Measurements from ENCODE around the gene ANAPC5.

The ANAPC5 gene

GRCh38 chr12:121345151-121345815 lies 6.9 kb downstream of the ANAPC5 start:
- no peaks in the 10 kb centered on the region for H3K9me3 ChIP-seq (ENCODE audit: control insufficient read depth, insufficient read depth, low read length)
- H3K9ac ChIP-seq (ENCODE audit: low read depth, low read length): no peak overlapping the region
- H3K4me1 ChIP-seq (ENCODE audit: insufficient read depth, low read length): no peaks in the 10 kb centered on the region
- H3K36me3 ChIP-seq (ENCODE audit: insufficient read depth, low read length): peaks cover 15% of the 10 kb centered on the region

DNA sequence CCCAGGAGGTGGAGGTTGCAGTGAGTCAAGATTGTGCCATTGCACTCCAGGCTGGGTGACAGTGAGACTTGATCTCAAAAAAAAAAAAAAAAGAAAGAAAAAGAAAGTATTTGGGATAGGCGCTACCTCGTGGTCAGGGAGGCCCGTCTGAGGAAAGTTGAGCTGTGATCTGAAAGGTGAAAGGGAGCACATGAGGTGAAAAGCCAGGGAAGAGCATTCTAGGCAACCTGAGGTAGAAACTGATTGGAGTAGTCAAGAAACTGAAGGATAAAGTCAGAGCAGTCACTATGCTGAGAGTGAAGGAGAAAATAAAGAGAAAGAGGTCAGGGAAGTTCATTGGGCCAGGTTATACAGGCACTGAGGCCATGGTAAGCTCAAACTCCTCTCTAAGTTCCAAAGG lies 7.7 kb downstream of the ANAPC5 start:
- Histone ChIP-seq H3K36me3 (ENCODE audit: insufficient read depth, low read length) (peaks cover 15% of the 10 kb centered on the region), H3K9ac (ENCODE audit: low read depth, low read length) (no peak overlapping the region), H3K4me1 (ENCODE audit: insufficient read depth, low read length) (no peaks in the 10 kb centered on the region), H3K9me3 (ENCODE audit: control insufficient read depth, insufficient read depth, low read length) (no peaks in the 10 kb centered on the region)

DNA sequence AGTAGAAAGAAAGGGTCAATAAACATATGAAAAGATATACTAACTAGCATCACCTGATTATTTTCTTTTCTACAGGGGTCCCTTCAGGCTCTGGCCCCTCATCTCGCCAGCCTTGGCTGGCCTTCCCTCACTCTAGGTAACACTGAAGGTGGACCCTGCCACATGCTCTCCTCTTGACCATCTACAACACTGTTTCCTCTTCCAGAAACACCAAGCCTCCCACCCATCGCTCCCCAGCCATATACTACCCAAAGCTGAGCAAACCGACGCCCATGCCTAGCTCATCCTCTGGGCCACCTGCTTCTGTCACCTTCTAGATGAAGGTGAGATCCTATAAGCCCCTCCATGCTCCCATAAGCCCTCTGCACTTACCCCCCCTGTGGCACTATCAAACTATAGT lies 14.8 kb downstream of the ANAPC5 start:
- peaks cover 26% of the 10 kb centered on the region for H3K36me3 ChIP-seq (ENCODE audit: insufficient read depth, low read length)
- no peak overlapping the region for H3K9ac ChIP-seq (ENCODE audit: low read depth, low read length)

DNA sequence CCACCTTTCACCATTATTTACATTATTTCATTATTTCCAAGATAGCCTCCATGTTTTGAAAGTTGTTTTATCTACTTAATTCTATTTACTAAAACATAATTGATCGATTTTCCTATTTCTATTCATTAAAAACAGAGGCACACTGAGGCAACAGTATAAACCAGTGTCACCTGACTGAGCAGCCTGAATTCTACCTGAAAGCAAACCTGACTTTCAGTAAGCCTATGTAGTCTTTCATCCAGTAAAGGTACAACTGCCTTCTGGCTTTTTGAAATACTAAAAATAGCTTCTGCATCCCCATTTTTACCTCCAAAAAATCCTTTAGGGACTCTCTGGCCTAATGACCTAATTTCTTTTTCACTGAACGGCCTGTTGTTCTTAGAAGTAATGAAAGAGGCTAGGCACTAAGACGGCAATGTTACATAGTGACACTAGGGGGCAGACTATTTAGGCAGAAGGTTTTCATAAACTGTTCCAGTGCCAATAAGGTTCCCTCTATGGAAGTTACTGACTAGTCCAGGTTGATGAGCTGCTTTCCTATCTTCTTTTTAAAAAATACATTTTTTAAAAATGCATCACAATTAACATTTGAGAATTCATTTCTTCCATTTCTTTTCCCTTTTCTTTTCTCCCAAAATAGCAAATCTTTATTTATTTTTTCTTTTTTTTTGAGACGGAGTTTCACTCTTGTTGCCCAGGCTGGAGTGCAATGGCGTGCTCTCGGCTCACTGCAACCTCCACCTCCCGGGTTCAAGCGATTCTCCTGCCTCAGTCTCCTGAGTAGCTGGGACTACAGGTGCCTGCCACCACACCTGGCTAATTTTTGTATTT lies 17.5 kb downstream of the ANAPC5 start:
- Histone ChIP-seq H3K9ac (ENCODE audit: low read depth, low read length) (no peak overlapping the region), H3K9me3 (ENCODE audit: control insufficient read depth, insufficient read depth, low read length) (no peaks in the 10 kb centered on the region), H3K36me3 (ENCODE audit: insufficient read depth, low read length) (peaks cover 31% of the 10 kb centered on the region), H3K4me1 (ENCODE audit: insufficient read depth, low read length) (no peaks in the 10 kb centered on the region)

More for the DNA sequence above, 14.8 kb downstream of the ANAPC5 start:
- H3K9me3 ChIP-seq (ENCODE audit: control insufficient read depth, insufficient read depth, low read length): no peaks in the 10 kb centered on the region
- H3K4me1 ChIP-seq (ENCODE audit: insufficient read depth, low read length): no peaks in the 10 kb centered on the region

- no peak overlapping the region for H3K9ac ChIP-seq (ENCODE audit: low read depth, low read length)
- H3K9me3 ChIP-seq (ENCODE audit: control insufficient read depth, insufficient read depth, low read length): no peaks in the 10 kb centered on the region
- peaks cover 29% of the 10 kb centered on the region for H3K36me3 ChIP-seq (ENCODE audit: insufficient read depth, low read length)
- no peaks in the 10 kb centered on the region for H3K4me1 ChIP-seq (ENCODE audit: insufficient read depth, low read length)
These were observed 18.5 kb downstream of the ANAPC5 start for GRCh38 chr12:121333747-121334146.

- Histone ChIP-seq H3K9ac (ENCODE audit: low read depth, low read length) (no peak overlapping the region), H3K4me1 (ENCODE audit: insufficient read depth, low read length) (no peaks in the 10 kb centered on the region), H3K36me3 (ENCODE audit: insufficient read depth, low read length) (peaks cover 47% of the 10 kb centered on the region), H3K9me3 (ENCODE audit: control insufficient read depth, insufficient read depth, low read length) (no peaks in the 10 kb centered on the region)
These were observed 21.0 kb downstream of the ANAPC5 start for GRCh38 chr12:121331248-121331647.

- Histone ChIP-seq H3K9ac (ENCODE audit: low read depth, low read length) (no peak overlapping the region), H3K36me3 (ENCODE audit: insufficient read depth, low read length) (peaks cover 49% of the 10 kb centered on the region), H3K9me3 (ENCODE audit: control insufficient read depth, insufficient read depth, low read length) (no peaks in the 10 kb centered on the region), H3K4me1 (ENCODE audit: insufficient read depth, low read length) (no peaks in the 10 kb centered on the region)
These were observed 21.5 kb downstream of the ANAPC5 start for GRCh38 chr12:121330692-121331091.

- no peaks in the 10 kb centered on the region for H3K9me3 ChIP-seq (ENCODE audit: control insufficient read depth, insufficient read depth, low read length)
- H3K4me1 ChIP-seq (ENCODE audit: insufficient read depth, low read length): no peaks in the 10 kb centered on the region
- H3K36me3 ChIP-seq (ENCODE audit: insufficient read depth, low read length): peaks cover 49% of the 10 kb centered on the region
- H3K9ac ChIP-seq (ENCODE audit: low read depth, low read length): no peak overlapping the region
These were observed 22.0 kb downstream of the ANAPC5 start for GRCh38 chr12:121330195-121330594.

GRCh38 chr12:121328620-121329019 lies 23.6 kb downstream of the ANAPC5 start:
- Histone ChIP-seq H3K36me3 (ENCODE audit: insufficient read depth, low read length) (peaks cover 37% of the 10 kb centered on the region), H3K9me3 (ENCODE audit: control insufficient read depth, insufficient read depth, low read length) (no peaks in the 10 kb centered on the region), H3K4me1 (ENCODE audit: insufficient read depth, low read length) (no peaks in the 10 kb centered on the region), H3K9ac (ENCODE audit: low read depth, low read length) (no peak overlapping the region)

DNA sequence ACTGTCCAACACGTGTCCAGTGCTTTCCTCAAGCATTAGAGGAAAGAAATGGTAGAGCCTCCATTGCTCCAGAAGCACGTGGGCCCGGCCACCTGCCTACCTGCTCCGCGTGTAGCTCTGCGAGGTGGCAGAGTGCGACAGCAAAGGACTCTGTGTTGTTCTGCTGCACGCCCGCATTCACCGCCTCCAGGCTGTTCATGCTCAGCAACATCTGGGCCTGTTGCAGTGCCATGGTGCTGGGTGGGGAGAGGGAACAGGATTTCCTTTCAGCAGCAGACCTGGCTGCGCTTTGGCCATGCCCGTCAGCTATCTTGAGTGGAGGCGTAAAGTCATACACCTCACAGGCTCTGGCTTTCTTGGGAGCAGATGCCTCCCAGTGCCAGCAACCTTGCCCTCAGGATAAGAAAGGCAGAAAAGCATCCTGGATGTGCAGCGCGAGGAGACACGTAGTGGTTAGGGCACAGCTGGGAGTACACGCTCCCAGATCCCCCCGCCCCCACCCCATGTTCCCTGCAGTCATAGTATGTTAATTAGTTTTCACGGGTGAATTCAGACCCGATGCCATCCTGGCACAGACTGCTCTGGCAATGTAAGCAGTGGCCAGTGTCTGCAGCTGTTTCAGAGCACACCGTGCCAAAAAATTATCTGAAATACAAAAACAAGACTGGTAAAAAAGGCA lies 25.1 kb downstream of the ANAPC5 start:
- Histone ChIP-seq H3K9ac (ENCODE audit: low read depth, low read length) (no peak overlapping the region), H3K36me3 (ENCODE audit: insufficient read depth, low read length) (peaks cover 32% of the 10 kb centered on the region), H3K4me1 (ENCODE audit: insufficient read depth, low read length) (no peaks in the 10 kb centered on the region), H3K9me3 (ENCODE audit: control insufficient read depth, insufficient read depth, low read length) (no peaks in the 10 kb centered on the region)

GRCh38 chr12:121325922-121326396 lies 26.3 kb downstream of the ANAPC5 start:
- no peak overlapping the region for H3K9ac ChIP-seq (ENCODE audit: low read depth, low read length)
- no peaks in the 10 kb centered on the region for H3K9me3 ChIP-seq (ENCODE audit: control insufficient read depth, insufficient read depth, low read length)
- no peaks in the 10 kb centered on the region for H3K4me1 ChIP-seq (ENCODE audit: insufficient read depth, low read length)
- peaks cover 28% of the 10 kb centered on the region for H3K36me3 ChIP-seq (ENCODE audit: insufficient read depth, low read length)

GRCh38 chr12:121323908-121324307 lies 28.3 kb downstream of the ANAPC5 start:
- no peaks in the 10 kb centered on the region for H3K9me3 ChIP-seq (ENCODE audit: control insufficient read depth, insufficient read depth, low read length)
- peaks cover 21% of the 10 kb centered on the region; the same call in 1 of the 2 replicates for H3K36me3 ChIP-seq (ENCODE audit: insufficient read depth, low read length)
- H3K4me1 ChIP-seq (ENCODE audit: insufficient read depth, low read length): no peaks in the 10 kb centered on the region
- H3K9ac ChIP-seq (ENCODE audit: low read depth, low read length): no peak overlapping the region

DNA sequence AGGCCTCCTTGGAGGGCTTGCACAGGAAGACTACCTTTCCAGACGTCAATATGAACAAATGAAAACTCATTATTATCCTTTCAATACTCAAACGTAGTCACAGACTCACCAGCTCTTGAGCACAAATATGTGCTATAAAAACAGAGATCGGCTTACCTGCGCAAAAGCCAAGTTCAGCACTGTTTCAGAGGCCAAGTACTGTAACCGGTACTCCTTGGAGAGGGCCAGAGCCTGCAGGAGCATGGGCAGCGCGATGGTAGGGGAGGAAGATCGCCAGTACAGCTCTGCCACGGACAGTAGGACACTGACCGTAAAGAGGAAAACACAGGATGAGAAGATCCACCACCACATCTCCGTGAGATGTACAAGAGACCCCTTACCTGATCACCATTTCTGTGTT lies 34.1 kb downstream of the ANAPC5 start:
- Histone ChIP-seq H3K9ac (ENCODE audit: low read depth, low read length) (no peak overlapping the region), H3K36me3 (ENCODE audit: insufficient read depth, low read length) (peaks cover 8% of the 10 kb centered on the region; the same call in 1 of the 2 replicates), H3K9me3 (ENCODE audit: control insufficient read depth, insufficient read depth, low read length) (no peaks in the 10 kb centered on the region), H3K4me1 (ENCODE audit: insufficient read depth, low read length) (no peaks in the 10 kb centered on the region)

DNA sequence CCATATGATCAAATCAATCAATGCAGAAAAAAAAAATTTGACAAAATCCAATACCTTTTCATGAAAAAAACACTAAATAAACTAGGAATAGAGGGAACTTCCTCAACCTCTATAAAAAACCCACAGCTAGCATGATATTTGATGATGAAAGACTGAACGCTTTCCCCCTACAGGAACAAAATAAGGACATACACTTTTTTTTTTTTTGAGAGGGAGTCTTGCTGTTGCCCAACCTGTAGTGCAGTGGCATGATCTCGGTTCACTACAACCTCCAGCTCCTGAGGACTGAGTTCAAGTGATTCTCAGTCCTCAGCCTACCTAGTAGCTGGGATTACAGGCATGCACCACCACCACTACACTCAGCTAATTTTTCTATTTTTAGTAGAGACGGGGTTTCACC lies 37.8 kb downstream of the ANAPC5 start:
- H3K36me3 ChIP-seq (ENCODE audit: insufficient read depth, low read length): peaks cover 15% of the 10 kb centered on the region; the same call in 1 of the 2 replicates

More for the DNA sequence above, 37.8 kb downstream of the ANAPC5 start:
- H3K4me1 ChIP-seq (ENCODE audit: insufficient read depth, low read length): no peaks in the 10 kb centered on the region
- no peak overlapping the region for H3K9ac ChIP-seq (ENCODE audit: low read depth, low read length)
- H3K9me3 ChIP-seq (ENCODE audit: control insufficient read depth, insufficient read depth, low read length): no peaks in the 10 kb centered on the region
